Neural cell (in vitro differentiated cells): ENCODE data around the gene SDK1. TPM values are rescaled to one million over a fixed set of nuclear protein-coding genes. Genes with fewer than 3 reads are reported as not detected.

Source experiments
- H2AFZ ChIP-seq: fragments of 200-600, 300-800 bp; sonication (generic), shearing (Covaris generic); 2 replicates; pipeline ENCODE4 v1.6.0; 2014; ENCODE audit warnings: low read depth, mild to moderate bottlenecking, antibody characterized with exemption, low read length, moderate library complexity
- H3F3A ChIP-seq: fragments of 200-600 bp; shearing (Covaris generic); 2 replicates; pipeline ENCODE4 v1.6.1; 2016; ENCODE audit warnings: mild to moderate bottlenecking, moderate library complexity, mixed read lengths, antibody characterized with exemption, low read length; ENCODE audit not compliant: insufficient read depth, poor library complexity, severe bottlenecking
- H3K27ac ChIP-seq: fragments of 200-600, 300-800 bp; sonication (generic), shearing (Covaris generic); 2 replicates; pipeline ENCODE4 v1.5.1; 2014; ENCODE audit warnings: mild to moderate bottlenecking, low read length, moderate library complexity
- H3K27me3 ChIP-seq: fragments of 300-800, 200-600 bp; sonication (generic), shearing (Covaris generic); 2 replicates; pipeline ENCODE4 v1.6.0; 2014; ENCODE audit warnings: mild to moderate bottlenecking, low read depth, low read length, moderate library complexity; ENCODE audit not compliant: insufficient read depth
- H3K36me3 ChIP-seq: fragments of 300-800, 200-600 bp; sonication (generic), shearing (Covaris generic); 2 replicates; pipeline ENCODE4 v1.5.1; 2014; ENCODE audit warnings: mild to moderate bottlenecking, antibody characterized with exemption, low read length, moderate library complexity; ENCODE audit not compliant: insufficient read depth
- H3K4me2 ChIP-seq: fragments of 300-800, 200-600 bp; sonication (generic), shearing (Covaris generic); 2 replicates; pipeline ENCODE4 v1.6.0; 2014; ENCODE audit warnings: mild to moderate bottlenecking, low read length
- H3K4me3 ChIP-seq: fragments of 300-800, 200-600 bp; sonication (generic), shearing (Covaris generic); 2 replicates; pipeline ENCODE4 v1.5.1; 2014; ENCODE audit warnings: mild to moderate bottlenecking, low read length, moderate library complexity
- H3K79me2 ChIP-seq: fragments of 200-600 bp; shearing (Covaris generic); replicated peaks from 2 replicates; pipeline ENCODE4 v1.6.0; 2014; ENCODE audit warnings: mild to moderate bottlenecking, low read length, moderate library complexity; ENCODE audit not compliant: insufficient read depth
- H3K9ac ChIP-seq: fragments of 300-800, 200-600 bp; sonication (generic), shearing (Covaris generic); 2 replicates; pipeline ENCODE4 v1.6.1; 2016; ENCODE audit warnings: mild to moderate bottlenecking, low read length, mixed read lengths
- H3K9me2 ChIP-seq: fragments of 200-600 bp; shearing (Covaris generic); 2 replicates; pipeline ENCODE4 v1.6.1; 2016; ENCODE audit warnings: mild to moderate bottlenecking, low read length, mixed read lengths; ENCODE audit not compliant: insufficient read depth
- H3K9me3 ChIP-seq: fragments of 200-600, 300-800 bp; sonication (generic), shearing (Covaris generic); 2 replicates; pipeline ENCODE4 v1.6.1; 2016; ENCODE audit warnings: mild to moderate bottlenecking, mixed run types, low read length, moderate library complexity, mixed read lengths
- H4K20me1 ChIP-seq: fragments of 200-600 bp; shearing (Covaris generic); 2 replicates; pipeline ENCODE4 v1.6.1; 2016; ENCODE audit warnings: mild to moderate bottlenecking, mixed run types; ENCODE audit not compliant: insufficient read depth
- CTCF ChIP-seq: fragments of 450-650 bp; IDR thresholded peaks from 2 replicates; pipeline ENCODE4 v1.5.1; 2014; ENCODE audit warnings: antibody characterized with exemption, mild to moderate bottlenecking, moderate library complexity; ENCODE audit not compliant: poor library complexity, severe bottlenecking
- EP300 ChIP-seq: fragments of 450-650 bp; conservative IDR thresholded peaks from 2 replicates; pipeline ENCODE4 v1.6.1; 2014; ENCODE audit warnings: antibody characterized with exemption, mild to moderate bottlenecking, moderate library complexity; ENCODE audit not compliant: poor library complexity, severe bottlenecking
- EZH2 ChIP-seq: fragments of 200-600, 300-800 bp; shearing (Covaris generic), sonication (generic); IDR thresholded peaks from 2 replicates; pipeline ENCODE4 v1.6.1; 2014; ENCODE audit warnings: antibody characterized with exemption, low read length, borderline replicate concordance, mild to moderate bottlenecking; ENCODE audit not compliant: insufficient read depth, poor library complexity, severe bottlenecking
- MXI1 ChIP-seq: fragments of 450-650 bp; conservative IDR thresholded peaks from 2 replicates; pipeline ENCODE4 v1.6.1; 2014; ENCODE audit warnings: antibody characterized with exemption, mild to moderate bottlenecking; ENCODE audit not compliant: poor library complexity, severe bottlenecking
- POLR2AphosphoS5 ChIP-seq: IDR thresholded peaks from 2 replicates; pipeline ENCODE4 v1.6.1; 2012
- RAD21 ChIP-seq: fragments of 450-650 bp; conservative IDR thresholded peaks from 2 replicates; pipeline ENCODE4 v1.6.1; 2014; ENCODE audit warnings: antibody characterized with exemption, mild to moderate bottlenecking, moderate library complexity
- REST ChIP-seq: IDR thresholded peaks from 2 replicates; pipeline ENCODE4 v1.6.1; 2012; ENCODE audit warnings: borderline replicate concordance
- SMC3 ChIP-seq: fragments of 450-650 bp; conservative IDR thresholded peaks from 2 replicates; pipeline ENCODE4 v1.6.1; 2014; ENCODE audit warnings: antibody characterized with exemption, mild to moderate bottlenecking, moderate library complexity; ENCODE audit not compliant: poor library complexity
- TAF1 ChIP-seq: IDR thresholded peaks from 2 replicates; pipeline ENCODE4 v1.6.1; 2012; ENCODE audit warnings: low read depth
- polyA plus RNA-seq: library from polyadenylated mRNA; depleted of rRNA; stranded (reverse); fragments of >200 nt; gene quantifications from 2 replicates; pipeline ENCODE4 v1.2.3, GENCODE V29; 2014

The SDK1 gene
- polyA plus RNA-seq, 1 donor from 2014 or later: 2.7 TPM

GRCh38 chr7:4240520-4241303, 939.7 kb downstream of the SDK1 start:
- no peaks in the 10 kb centered on the region for H4K20me1 ChIP-seq
- H3K4me3 ChIP-seq: peak overlapping the region; percentile 39
- no peaks in the 10 kb centered on the region for H3K9me2 ChIP-seq
- TF ChIP-seq EZH2 (no peak), MXI1 (no peak), RAD21 (no peak), REST (no peak), TAF1 (no peak), CTCF (no peak), EP300 (no peak), SMC3 (no peak)
- peak overlapping the region; percentile 6 for H3K27ac ChIP-seq
- no peaks in the 10 kb centered on the region for H3K36me3 ChIP-seq
- H3K27me3 ChIP-seq: no peaks in the 10 kb centered on the region
- H3K9ac ChIP-seq: peak overlapping the region; percentile 15
- H2AFZ ChIP-seq: no peak overlapping the region
- H3K79me2 ChIP-seq: no peaks in the 10 kb centered on the region
- H3F3A ChIP-seq: no peaks in the 10 kb centered on the region
- H3K4me2 ChIP-seq: no peak overlapping the region
- H3K9me3 ChIP-seq: no peaks in the 10 kb centered on the region

GRCh38 chr7:4241304-4241612, 940.2 kb downstream of the SDK1 start:
- Histone ChIP-seq H3K27ac (no peak overlapping the region), H3K79me2 (no peaks in the 10 kb centered on the region), H3K9me2 (no peaks in the 10 kb centered on the region), H3K4me3 (no peak overlapping the region), H3K27me3 (no peaks in the 10 kb centered on the region), H3K4me2 (no peak overlapping the region), H3K9me3 (no peaks in the 10 kb centered on the region), H2AFZ (no peak overlapping the region), H4K20me1 (no peaks in the 10 kb centered on the region), H3F3A (no peaks in the 10 kb centered on the region), H3K9ac (no peak overlapping the region), H3K36me3 (no peaks in the 10 kb centered on the region)
- TF ChIP-seq POLR2AphosphoS5 (no peak), TAF1 (no peak), SMC3 (no peak), RAD21 (no peak), EP300 (no peak), EZH2 (no peak), CTCF (no peak), REST (no peak), MXI1 (no peak)
